Activated CD8-positive, alpha-beta T cell treated with anti-CD3 and anti-CD28 coated beads for 36 hours (primary cell): ENCODE results near the gene GCLM. TPM values are rescaled to one million over a fixed set of nuclear protein-coding genes. Genes with fewer than 3 reads are reported as not detected.
"Not testable (repeated sequence)": the region's sequence is repeated elsewhere in the genome, so short reads cannot be mapped to it uniquely, and the experiment has no call there.

ENCODE experiments used
- ATAC-seq: fragments of 200-7000 bp; cut with Tn5 transposase; one replicate; pipeline ENCODE4 v1.10.0; 2021; ENCODE audit warnings: mild to moderate bottlenecking, moderate library complexity
- CTCF ChIA-PET: fragments of 350-600 bp; sonication (Branson Sonifier 250); formaldehyde crosslinking; loops from one replicate; lab custom pipeline; 2021; ENCODE audit warnings: antibody characterized with exemption; lab: Charles Lee
- POLR2A ChIA-PET: fragments of 350-600 bp; sonication (Branson Sonifier 250); formaldehyde crosslinking; loops from one replicate; lab custom pipeline; 2021; ENCODE audit warnings: antibody characterized with exemption; lab: Charles Lee
- DNase-seq: peaks from one replicate; pipeline ENCODE4 v3.0.0-alpha.2; 2020
- H3K27ac Mint-ChIP-seq: one replicate; pipeline ENCODE4 v1.8.0; 2021; ENCODE audit warnings: mild to moderate bottlenecking, mixed read lengths
- H3K27me3 Mint-ChIP-seq: one replicate; pipeline ENCODE4 v1.8.0; 2021; ENCODE audit warnings: mixed read lengths
- H3K36me3 Mint-ChIP-seq: one replicate; pipeline ENCODE4 v1.8.0; 2021; ENCODE audit warnings: low read depth, mixed read lengths
- H3K4me1 Mint-ChIP-seq: one replicate; pipeline ENCODE4 v1.8.0; 2021; ENCODE audit warnings: low read depth, mixed read lengths
- H3K4me3 Mint-ChIP-seq: one replicate; pipeline ENCODE4 v1.8.0; 2021; ENCODE audit warnings: mild to moderate bottlenecking, moderate library complexity, mixed read lengths
- H3K9me3 Mint-ChIP-seq: one replicate; pipeline ENCODE4 v1.8.0; 2021; ENCODE audit warnings: mixed read lengths
- CTCF ChIP-seq: fragments of 200-600 bp; IDR thresholded peaks from one replicate; pipeline ENCODE4 v1.8.0; 2022; ENCODE audit warnings: antibody characterized with exemption, mild to moderate bottlenecking
- intact Hi-C: fragments of 100-400 bp; cut with micrococcal nuclease; formaldehyde crosslinking; loops from one replicate; pipeline ENCODE4 v1.10.0; 2022
- total RNA-seq, 2 experiments: library from RNA; stranded (reverse); gene quantifications; one replicate each; pipeline ENCODE4 v1.2.3, GENCODE V29; 2021

GCLM gene
- total RNA-seq, 2 experiments from 2014 or later = 25.3 to 26.4 TPM

GRCh38 chr1:93938461-93939145, 29.4 kb upstream of the GCLM start:
- Mint-ChIP-seq H3K9me3 (peaks cover 9% of the 10 kb centered on the region), H3K36me3 (no peaks in the 10 kb centered on the region), H3K4me1 (no peaks in the 10 kb centered on the region), H3K27ac (no peak overlapping the region), H3K27me3 (no peaks in the 10 kb centered on the region), H3K4me3 (no peak overlapping the region)
- intact Hi-C loops = no loop called here
- ChIA-PET POLR2A (no interaction called here), CTCF (no interaction called here)
- no peak for DNase-seq
- no peak for ATAC-seq
- no peak for TF ChIP-seq CTCF

- H3K4me1 Mint-ChIP-seq = no peaks in the 10 kb centered on the region
- peaks cover 11% of the 10 kb centered on the region for H3K9me3 Mint-ChIP-seq
- ChIA-PET POLR2A (no interaction called here), CTCF (no interaction called here)
- no peaks in the 10 kb centered on the region for H3K36me3 Mint-ChIP-seq
- no peak for TF ChIP-seq CTCF
- H3K4me3 Mint-ChIP-seq = no peak overlapping the region
- no peak for DNase-seq
- no peaks in the 10 kb centered on the region for H3K27me3 Mint-ChIP-seq
- no peak for ATAC-seq
- H3K27ac Mint-ChIP-seq = no peak overlapping the region
- intact Hi-C loops = no loop called here
These were observed 28.8 kb upstream of the GCLM start for GRCh38 chr1:93937997-93938396.

- Mint-ChIP-seq H3K27ac (no peak overlapping the region), H3K4me1 (no peaks in the 10 kb centered on the region), H3K36me3 (no peaks in the 10 kb centered on the region), H3K9me3 (peaks cover 21% of the 10 kb centered on the region), H3K4me3 (no peak overlapping the region), H3K27me3 (no peaks in the 10 kb centered on the region)
- TF ChIP-seq CTCF = no peak
- ChIA-PET CTCF (no interaction called here), POLR2A (no interaction called here)
- intact Hi-C loops = no loop called here
- ATAC-seq (no peak), DNase-seq (no peak)
These were observed 16.0 kb upstream of the GCLM start for GRCh38 chr1:93925206-93925605.

GRCh38 chr1:93919780-93920179, 10.6 kb upstream of the GCLM start:
- no peak for TF ChIP-seq CTCF
- intact Hi-C loops = no loop called here
- no peak overlapping the region for H3K27ac Mint-ChIP-seq
- no peaks in the 10 kb centered on the region for H3K27me3 Mint-ChIP-seq
- no peak overlapping the region for H3K4me3 Mint-ChIP-seq
- ChIA-PET CTCF (no interaction called here), POLR2A (no interaction called here)
- no peaks in the 10 kb centered on the region for H3K9me3 Mint-ChIP-seq
- ATAC-seq = no peak
- no peaks in the 10 kb centered on the region for H3K4me1 Mint-ChIP-seq
- no peak for DNase-seq
- no peaks in the 10 kb centered on the region for H3K36me3 Mint-ChIP-seq

- Mint-ChIP-seq H3K27me3 (peaks cover 1% of the 10 kb centered on the region), H3K27ac (no peak overlapping the region), H3K36me3 (no peaks in the 10 kb centered on the region), H3K9me3 (no peaks in the 10 kb centered on the region), H3K4me1 (no peaks in the 10 kb centered on the region), H3K4me3 (no peak overlapping the region)
- ChIA-PET CTCF (no interaction called here), POLR2A (no interaction called here)
- intact Hi-C loops = no loop called here
- no peak for TF ChIP-seq CTCF
- ATAC-seq (no peak), DNase-seq (no peak)
These were observed 8.1 kb upstream of the GCLM start for GRCh38 chr1:93917302-93917701.

- CTCF ChIA-PET = interaction anchor here (1.3 to 1.8 kb wide), 2 partner anchors 14 to 65 kb away, joined by 5 to 9 read pairs; no protein-coding TSS in a partner anchor
- ATAC-seq, H3K9me3 Mint-ChIP-seq, H3K27me3 Mint-ChIP-seq, H3K4me3 Mint-ChIP-seq, DNase-seq, POLR2A ChIA-PET, H3K27ac Mint-ChIP-seq, H3K36me3 Mint-ChIP-seq, intact Hi-C loops: not testable (repeated sequence)
- H3K4me1 Mint-ChIP-seq = peaks cover 27% of the 10 kb centered on the region
These were observed 1.6 kb upstream of the GCLM start for GRCh38 chr1:93910880-93911279.
